ENCODE data around the gene GBX1. TPM values are rescaled to one million over a fixed set of nuclear protein-coding genes. Genes with fewer than 3 reads are reported as not detected.

The GBX1 gene
- total and polyA plus RNA-seq, 2 of the 4 experiments (the other 2 are of a cell fraction): not detected

DNA sequence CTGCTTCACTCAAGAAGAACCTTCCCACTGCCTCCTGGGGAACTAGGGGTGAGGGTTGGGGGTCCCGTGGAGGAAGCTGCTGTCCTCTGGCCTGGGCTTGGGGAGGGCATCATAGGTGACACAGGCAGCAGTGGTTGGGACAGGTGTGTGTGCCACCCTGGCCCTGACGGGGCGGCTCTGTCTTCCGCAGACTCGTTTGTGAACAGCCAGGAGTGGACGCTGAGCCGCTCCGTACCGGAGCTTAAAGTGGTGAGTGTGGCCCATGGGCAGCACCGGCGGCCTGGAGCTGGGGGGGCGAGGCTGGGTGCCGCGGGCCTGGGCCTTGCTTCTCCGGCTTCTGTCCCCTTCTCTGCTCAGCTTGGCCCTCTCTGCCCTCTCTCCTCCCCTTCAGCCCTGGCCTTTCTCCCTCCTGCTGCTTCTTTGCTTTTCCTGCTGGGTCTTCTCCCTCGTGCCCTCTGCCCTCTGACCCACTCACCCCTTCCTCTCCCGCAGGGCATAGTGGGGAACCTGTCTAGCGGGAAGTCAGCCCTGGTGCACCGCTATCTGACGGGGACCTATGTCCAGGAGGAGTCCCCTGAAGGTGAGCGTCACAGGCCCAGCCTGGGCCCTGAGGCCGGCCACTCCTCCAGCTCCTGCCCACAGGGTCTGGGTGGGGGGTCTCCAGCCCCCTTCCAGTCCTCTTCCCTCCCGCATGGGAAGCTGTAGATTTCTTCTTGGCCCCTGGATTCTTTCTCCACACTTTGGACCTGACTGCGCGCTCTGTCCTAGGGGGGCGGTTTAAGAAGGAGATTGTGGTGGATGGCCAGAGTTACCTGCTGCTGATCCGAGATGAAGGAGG lies 50.7 kb downstream of the GBX1 start:
- WGBS, 2 experiments (ENCODE audit: extremely low coverage in 2 of 2, insufficient read length in 1 of 2): 88% methylated on average over 14 of the region's 27 CpGs; no CpG with 5 or more reads in 1 of the 2 experiments
- Histone ChIP-seq H2BK15ac (ENCODE audit: low read depth, low read length) (no peak overlapping the region), H3K9me1 (ENCODE audit: insufficient read depth, low read length) (peaks cover 3% of the 10 kb centered on the region), H3K14ac (replicated peaks; ENCODE audit: low read depth, low read length) (no peak overlapping the region), H3K18ac (ENCODE audit: low read depth, low read length) (no peak overlapping the region), H3K4ac (ENCODE audit: low read depth, low read length) (no peak overlapping the region; the same call in 1 of the 2 replicates), H3K56ac (ENCODE audit: extremely low read depth, insufficient read depth, low read length) (no peak overlapping the region), H3K4me3 (ENCODE audit: insufficient read depth, low read depth, low read length) (no peak overlapping the region), H3K9me3 (ENCODE audit: control insufficient read depth, insufficient read depth, low read length) (no peaks in the 10 kb centered on the region), H4K20me1 (ENCODE audit: insufficient read depth, low read length) (peaks cover 54% of the 10 kb centered on the region), H2AFZ (replicated peaks; ENCODE audit: low read length, poor library complexity) (no peak overlapping the region), H3K27ac (ENCODE audit: insufficient read depth, low read length) (no peak overlapping the region), H3K4me1 (ENCODE audit: control insufficient read depth, insufficient read depth, low read length) (peaks cover 16% of the 10 kb centered on the region), H3K23ac (ENCODE audit: low read depth, low read length) (0 out of 2 replicates have a peak overlapping the region, but pooled peaks have one; percentile 42), H2AK5ac (ENCODE audit: low read depth, low read length) (no peak overlapping the region), H3K4me2 (ENCODE audit: low read depth, low read length) (no peak overlapping the region), H3K9ac (ENCODE audit: low read depth, low read length) (no peak overlapping the region), H3K36me3 (ENCODE audit: control insufficient read depth, insufficient read depth, low read length) (peaks cover 48% of the 10 kb centered on the region), H4K8ac (ENCODE audit: low read depth in 2 of 2, low read length in 2 of 2) (no peak overlapping the region), H4K5ac (ENCODE audit: low read depth, low read length) (no peak overlapping the region), H2BK20ac (ENCODE audit: low read depth, low read length) (no peak overlapping the region), H2BK5ac (ENCODE audit: low read depth, low read length, poor library complexity, severe bottlenecking) (no peak overlapping the region), H4K91ac (ENCODE audit: insufficient read depth, low read depth, low read length) (no peak overlapping the region), H3K79me1 (ENCODE audit: low read depth in 1 of 2, low read length in 2 of 2) (peaks cover 17 to 56% of the 10 kb centered on the region in 2 experiments), H3K27me3 (ENCODE audit: control insufficient read depth, insufficient read depth, low read length) (no peaks in the 10 kb centered on the region), H2AK9ac (replicated peaks; ENCODE audit: low read depth, low read length, poor library complexity) (peak overlapping the region; percentile 75), H2BK120ac (ENCODE audit: low read depth, low read length) (no peak overlapping the region)
- no TSS peak for BruUV-seq (replicated peaks)
- DNase-seq (no peak), ATAC-seq (ENCODE audit: low read depth) (no peak)
- CTCF ChIA-PET: no interaction called here
- no peak for TF ChIP-seq SMC3 (IDR thresholded peaks at IDR 0.05; ENCODE audit: low read depth, low read length)
- no peak for TF ChIP-seq RCOR1 (IDR thresholded peaks at IDR 0.05; ENCODE audit: insufficient replicate concordance, low read length)
- no peak for TF ChIP-seq RAD21 (IDR thresholded peaks at IDR 0.05; ENCODE audit: low read length)
- TF ChIP-seq, protein P1, sequence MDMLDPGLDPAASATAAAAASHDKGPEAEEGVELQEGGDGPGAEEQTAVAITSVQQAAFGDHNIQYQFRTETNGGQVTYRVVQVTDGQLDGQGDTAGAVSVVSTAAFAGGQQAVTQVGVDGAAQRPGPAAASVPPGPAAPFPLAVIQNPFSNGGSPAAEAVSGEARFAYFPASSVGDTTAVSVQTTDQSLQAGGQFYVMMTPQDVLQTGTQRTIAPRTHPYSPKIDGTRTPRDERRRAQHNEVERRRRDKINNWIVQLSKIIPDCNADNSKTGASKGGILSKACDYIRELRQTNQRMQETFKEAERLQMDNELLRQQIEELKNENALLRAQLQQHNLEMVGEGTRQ (IDR thresholded peaks at IDR 0.05; ENCODE audit: low read depth, low read length): no peak
- no peak for TF ChIP-seq BHLHE40 (IDR thresholded peaks at IDR 0.05; ENCODE audit: low read depth, low read length)
- TF ChIP-seq CHD1 (IDR thresholded peaks at IDR 0.05; ENCODE audit: low read depth, low read length): no peak
- TF ChIP-seq FOS (IDR thresholded peaks at IDR 0.05; ENCODE audit: low read depth, low read length): no peak
- TF ChIP-seq MXI1 (IDR thresholded peaks at IDR 0.05; ENCODE audit: borderline replicate concordance, low read depth, low read length): no peak
- dilution Hi-C loops (cut with HindIII; ENCODE audit: low sequenced_read_pairs, unreplicated experiment): no loop called here
- in situ Hi-C loops (cut with MboI; ENCODE audit: low sequenced_read_pairs): loop anchor here (25.0 kb wide), 1 partner anchor 330 kb away; no protein-coding TSS in a partner anchor
- intact Hi-C loops (cut with micrococcal nuclease): no loop called here
- POLR2A ChIA-PET (ENCODE audit: unreplicated experiment): no interaction called here
